Neural cell (in vitro differentiated cells): ENCODE results near the gene FBXO22. TPM values are rescaled to one million over a fixed set of nuclear protein-coding genes. Genes with fewer than 3 reads are reported as not detected.

Experiments
- H2AFZ ChIP-seq: fragments of 200-600, 300-800 bp; sonication (generic), shearing (Covaris generic); 2 replicates; pipeline ENCODE4 v1.6.0; 2014; ENCODE audit warnings: low read depth, mild to moderate bottlenecking, antibody characterized with exemption, low read length, moderate library complexity
- H3F3A ChIP-seq: fragments of 200-600 bp; shearing (Covaris generic); 2 replicates; pipeline ENCODE4 v1.6.1; 2016; ENCODE audit warnings: mild to moderate bottlenecking, moderate library complexity, mixed read lengths, antibody characterized with exemption, low read length; ENCODE audit not compliant: insufficient read depth, poor library complexity, severe bottlenecking
- H3K27ac ChIP-seq: fragments of 200-600, 300-800 bp; sonication (generic), shearing (Covaris generic); 2 replicates; pipeline ENCODE4 v1.5.1; 2014; ENCODE audit warnings: mild to moderate bottlenecking, low read length, moderate library complexity
- H3K27me3 ChIP-seq: fragments of 300-800, 200-600 bp; sonication (generic), shearing (Covaris generic); 2 replicates; pipeline ENCODE4 v1.6.0; 2014; ENCODE audit warnings: mild to moderate bottlenecking, low read depth, low read length, moderate library complexity; ENCODE audit not compliant: insufficient read depth
- H3K36me3 ChIP-seq: fragments of 300-800, 200-600 bp; sonication (generic), shearing (Covaris generic); 2 replicates; pipeline ENCODE4 v1.5.1; 2014; ENCODE audit warnings: mild to moderate bottlenecking, antibody characterized with exemption, low read length, moderate library complexity; ENCODE audit not compliant: insufficient read depth
- H3K4me2 ChIP-seq: fragments of 300-800, 200-600 bp; sonication (generic), shearing (Covaris generic); 2 replicates; pipeline ENCODE4 v1.6.0; 2014; ENCODE audit warnings: mild to moderate bottlenecking, low read length
- H3K4me3 ChIP-seq: fragments of 300-800, 200-600 bp; sonication (generic), shearing (Covaris generic); 2 replicates; pipeline ENCODE4 v1.5.1; 2014; ENCODE audit warnings: mild to moderate bottlenecking, low read length, moderate library complexity
- H3K79me2 ChIP-seq: fragments of 200-600 bp; shearing (Covaris generic); replicated peaks from 2 replicates; pipeline ENCODE4 v1.6.0; 2014; ENCODE audit warnings: mild to moderate bottlenecking, low read length, moderate library complexity; ENCODE audit not compliant: insufficient read depth
- H3K9ac ChIP-seq: fragments of 300-800, 200-600 bp; sonication (generic), shearing (Covaris generic); 2 replicates; pipeline ENCODE4 v1.6.1; 2016; ENCODE audit warnings: mild to moderate bottlenecking, low read length, mixed read lengths
- H3K9me2 ChIP-seq: fragments of 200-600 bp; shearing (Covaris generic); 2 replicates; pipeline ENCODE4 v1.6.1; 2016; ENCODE audit warnings: mild to moderate bottlenecking, low read length, mixed read lengths; ENCODE audit not compliant: insufficient read depth
- H3K9me3 ChIP-seq: fragments of 200-600, 300-800 bp; sonication (generic), shearing (Covaris generic); 2 replicates; pipeline ENCODE4 v1.6.1; 2016; ENCODE audit warnings: mild to moderate bottlenecking, mixed run types, low read length, moderate library complexity, mixed read lengths
- H4K20me1 ChIP-seq: fragments of 200-600 bp; shearing (Covaris generic); 2 replicates; pipeline ENCODE4 v1.6.1; 2016; ENCODE audit warnings: mild to moderate bottlenecking, mixed run types; ENCODE audit not compliant: insufficient read depth
- EP300 ChIP-seq: fragments of 450-650 bp; conservative IDR thresholded peaks from 2 replicates; pipeline ENCODE4 v1.6.1; 2014; ENCODE audit warnings: antibody characterized with exemption, mild to moderate bottlenecking, moderate library complexity; ENCODE audit not compliant: poor library complexity, severe bottlenecking
- EZH2 ChIP-seq: fragments of 200-600, 300-800 bp; shearing (Covaris generic), sonication (generic); IDR thresholded peaks from 2 replicates; pipeline ENCODE4 v1.6.1; 2014; ENCODE audit warnings: antibody characterized with exemption, low read length, borderline replicate concordance, mild to moderate bottlenecking; ENCODE audit not compliant: insufficient read depth, poor library complexity, severe bottlenecking
- MXI1 ChIP-seq: fragments of 450-650 bp; conservative IDR thresholded peaks from 2 replicates; pipeline ENCODE4 v1.6.1; 2014; ENCODE audit warnings: antibody characterized with exemption, mild to moderate bottlenecking; ENCODE audit not compliant: poor library complexity, severe bottlenecking
- POLR2AphosphoS5 ChIP-seq: IDR thresholded peaks from 2 replicates; pipeline ENCODE4 v1.6.1; 2012
- RAD21 ChIP-seq: fragments of 450-650 bp; conservative IDR thresholded peaks from 2 replicates; pipeline ENCODE4 v1.6.1; 2014; ENCODE audit warnings: antibody characterized with exemption, mild to moderate bottlenecking, moderate library complexity
- SMC3 ChIP-seq: fragments of 450-650 bp; conservative IDR thresholded peaks from 2 replicates; pipeline ENCODE4 v1.6.1; 2014; ENCODE audit warnings: antibody characterized with exemption, mild to moderate bottlenecking, moderate library complexity; ENCODE audit not compliant: poor library complexity
- TAF1 ChIP-seq: IDR thresholded peaks from 2 replicates; pipeline ENCODE4 v1.6.1; 2012; ENCODE audit warnings: low read depth
- polyA plus RNA-seq: library from polyadenylated mRNA; depleted of rRNA; stranded (reverse); fragments of >200 nt; gene quantifications from 2 replicates; pipeline ENCODE4 v1.2.3, GENCODE V29; 2014
- TF ChIP-seq, protein P1 (sequence below): IDR thresholded peaks from 2 replicates; pipeline ENCODE4 v1.6.1; 2012; ENCODE audit warnings: borderline replicate concordance
- TF ChIP-seq, protein P2 (sequence below): fragments of 450-650 bp; IDR thresholded peaks from 2 replicates; pipeline ENCODE4 v1.5.1; 2014; ENCODE audit warnings: antibody characterized with exemption, mild to moderate bottlenecking, moderate library complexity; ENCODE audit not compliant: poor library complexity, severe bottlenecking

The FBXO22 gene
- polyA plus RNA-seq, 1 donor from 2014 or later = 52.3 TPM

DNA sequence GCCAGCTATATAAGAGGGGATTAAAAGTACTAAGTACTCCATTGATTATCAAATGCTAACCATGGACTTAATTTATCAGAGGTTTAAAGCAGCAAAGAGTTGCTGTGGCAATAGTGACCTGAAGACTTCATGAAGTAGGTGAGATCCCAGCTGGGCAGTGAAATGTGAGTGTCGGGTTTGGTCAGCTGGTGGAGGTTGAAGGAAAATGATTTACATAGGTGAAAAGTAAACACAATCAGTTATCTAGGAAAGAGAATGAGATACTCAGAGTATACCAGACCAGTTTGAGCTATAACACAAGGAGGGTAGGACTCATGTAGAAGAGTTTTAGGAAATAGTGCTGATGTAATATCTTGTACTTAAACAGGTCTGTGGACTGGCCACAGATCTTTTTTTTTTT lies 16.5 kb upstream of the FBXO22 start:
- H3K9me3 ChIP-seq = no peaks in the 10 kb centered on the region
- H3F3A ChIP-seq = no peaks in the 10 kb centered on the region
- no peak overlapping the region for H3K4me2 ChIP-seq
- no peak overlapping the region for H3K9ac ChIP-seq
- H3K27me3 ChIP-seq = no peaks in the 10 kb centered on the region
- no peak overlapping the region for H2AFZ ChIP-seq
- H3K79me2 ChIP-seq = no peaks in the 10 kb centered on the region
- TF ChIP-seq RAD21 (no peak), SMC3 (no peak), EZH2 (no peak), TAF1 (no peak), EP300 (no peak), POLR2AphosphoS5 (no peak), MXI1 (no peak)
- TF ChIP-seq, protein P1, sequence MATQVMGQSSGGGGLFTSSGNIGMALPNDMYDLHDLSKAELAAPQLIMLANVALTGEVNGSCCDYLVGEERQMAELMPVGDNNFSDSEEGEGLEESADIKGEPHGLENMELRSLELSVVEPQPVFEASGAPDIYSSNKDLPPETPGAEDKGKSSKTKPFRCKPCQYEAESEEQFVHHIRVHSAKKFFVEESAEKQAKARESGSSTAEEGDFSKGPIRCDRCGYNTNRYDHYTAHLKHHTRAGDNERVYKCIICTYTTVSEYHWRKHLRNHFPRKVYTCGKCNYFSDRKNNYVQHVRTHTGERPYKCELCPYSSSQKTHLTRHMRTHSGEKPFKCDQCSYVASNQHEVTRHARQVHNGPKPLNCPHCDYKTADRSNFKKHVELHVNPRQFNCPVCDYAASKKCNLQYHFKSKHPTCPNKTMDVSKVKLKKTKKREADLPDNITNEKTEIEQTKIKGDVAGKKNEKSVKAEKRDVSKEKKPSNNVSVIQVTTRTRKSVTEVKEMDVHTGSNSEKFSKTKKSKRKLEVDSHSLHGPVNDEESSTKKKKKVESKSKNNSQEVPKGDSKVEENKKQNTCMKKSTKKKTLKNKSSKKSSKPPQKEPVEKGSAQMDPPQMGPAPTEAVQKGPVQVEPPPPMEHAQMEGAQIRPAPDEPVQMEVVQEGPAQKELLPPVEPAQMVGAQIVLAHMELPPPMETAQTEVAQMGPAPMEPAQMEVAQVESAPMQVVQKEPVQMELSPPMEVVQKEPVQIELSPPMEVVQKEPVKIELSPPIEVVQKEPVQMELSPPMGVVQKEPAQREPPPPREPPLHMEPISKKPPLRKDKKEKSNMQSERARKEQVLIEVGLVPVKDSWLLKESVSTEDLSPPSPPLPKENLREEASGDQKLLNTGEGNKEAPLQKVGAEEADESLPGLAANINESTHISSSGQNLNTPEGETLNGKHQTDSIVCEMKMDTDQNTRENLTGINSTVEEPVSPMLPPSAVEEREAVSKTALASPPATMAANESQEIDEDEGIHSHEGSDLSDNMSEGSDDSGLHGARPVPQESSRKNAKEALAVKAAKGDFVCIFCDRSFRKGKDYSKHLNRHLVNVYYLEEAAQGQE = no peak
- TF ChIP-seq, protein P2, sequence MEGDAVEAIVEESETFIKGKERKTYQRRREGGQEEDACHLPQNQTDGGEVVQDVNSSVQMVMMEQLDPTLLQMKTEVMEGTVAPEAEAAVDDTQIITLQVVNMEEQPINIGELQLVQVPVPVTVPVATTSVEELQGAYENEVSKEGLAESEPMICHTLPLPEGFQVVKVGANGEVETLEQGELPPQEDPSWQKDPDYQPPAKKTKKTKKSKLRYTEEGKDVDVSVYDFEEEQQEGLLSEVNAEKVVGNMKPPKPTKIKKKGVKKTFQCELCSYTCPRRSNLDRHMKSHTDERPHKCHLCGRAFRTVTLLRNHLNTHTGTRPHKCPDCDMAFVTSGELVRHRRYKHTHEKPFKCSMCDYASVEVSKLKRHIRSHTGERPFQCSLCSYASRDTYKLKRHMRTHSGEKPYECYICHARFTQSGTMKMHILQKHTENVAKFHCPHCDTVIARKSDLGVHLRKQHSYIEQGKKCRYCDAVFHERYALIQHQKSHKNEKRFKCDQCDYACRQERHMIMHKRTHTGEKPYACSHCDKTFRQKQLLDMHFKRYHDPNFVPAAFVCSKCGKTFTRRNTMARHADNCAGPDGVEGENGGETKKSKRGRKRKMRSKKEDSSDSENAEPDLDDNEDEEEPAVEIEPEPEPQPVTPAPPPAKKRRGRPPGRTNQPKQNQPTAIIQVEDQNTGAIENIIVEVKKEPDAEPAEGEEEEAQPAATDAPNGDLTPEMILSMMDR = no peak
- no peaks in the 10 kb centered on the region for H3K36me3 ChIP-seq
- H3K9me2 ChIP-seq = no peaks in the 10 kb centered on the region
- H3K4me3 ChIP-seq = no peak overlapping the region
- H4K20me1 ChIP-seq = no peaks in the 10 kb centered on the region
- no peak overlapping the region for H3K27ac ChIP-seq

DNA sequence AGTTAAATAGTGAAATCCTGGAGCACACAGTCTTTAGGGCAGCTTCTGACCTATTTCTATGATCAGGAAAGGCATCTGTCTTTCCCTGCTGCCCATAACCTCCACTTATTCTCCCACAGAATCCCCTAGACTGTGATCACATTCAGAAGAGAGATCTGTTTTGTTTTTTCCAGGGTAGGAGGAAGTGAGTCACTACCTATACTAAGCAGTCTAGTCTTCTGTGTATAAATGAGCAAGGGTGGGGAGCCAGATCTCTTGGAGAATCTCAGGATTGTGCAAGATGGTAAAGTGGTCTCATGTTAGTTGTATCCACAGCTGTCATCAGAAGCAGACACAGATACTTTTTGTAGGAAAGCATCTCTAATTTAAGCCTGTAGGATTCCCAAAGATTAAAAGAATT lies 11.8 kb upstream of the FBXO22 start:
- Histone ChIP-seq H3K27ac (no peak overlapping the region), H3F3A (no peaks in the 10 kb centered on the region), H2AFZ (no peak overlapping the region), H3K27me3 (no peaks in the 10 kb centered on the region), H3K79me2 (no peaks in the 10 kb centered on the region), H3K4me2 (no peak overlapping the region), H3K36me3 (no peaks in the 10 kb centered on the region), H3K9ac (no peak overlapping the region), H3K4me3 (no peak overlapping the region), H3K9me3 (no peaks in the 10 kb centered on the region), H3K9me2 (no peaks in the 10 kb centered on the region), H4K20me1 (no peaks in the 10 kb centered on the region)
- TF ChIP-seq RAD21 (no peak), SMC3 (no peak), EP300 (no peak), MXI1 (no peak), POLR2AphosphoS5 (no peak), EZH2 (no peak), TAF1 (no peak)
- TF ChIP-seq, protein P2 = no peak
- TF ChIP-seq, protein P1 = no peak
